NCI-H2081 (cell line): ENCODE data around the gene PCDHGB3.

Source experiments
- DNase-seq, 2 experiments: peaks; one replicate each; lab custom pipeline; 2025; lab: John Stamatoyannopoulos, UW

PCDHGB3 gene

DNA sequence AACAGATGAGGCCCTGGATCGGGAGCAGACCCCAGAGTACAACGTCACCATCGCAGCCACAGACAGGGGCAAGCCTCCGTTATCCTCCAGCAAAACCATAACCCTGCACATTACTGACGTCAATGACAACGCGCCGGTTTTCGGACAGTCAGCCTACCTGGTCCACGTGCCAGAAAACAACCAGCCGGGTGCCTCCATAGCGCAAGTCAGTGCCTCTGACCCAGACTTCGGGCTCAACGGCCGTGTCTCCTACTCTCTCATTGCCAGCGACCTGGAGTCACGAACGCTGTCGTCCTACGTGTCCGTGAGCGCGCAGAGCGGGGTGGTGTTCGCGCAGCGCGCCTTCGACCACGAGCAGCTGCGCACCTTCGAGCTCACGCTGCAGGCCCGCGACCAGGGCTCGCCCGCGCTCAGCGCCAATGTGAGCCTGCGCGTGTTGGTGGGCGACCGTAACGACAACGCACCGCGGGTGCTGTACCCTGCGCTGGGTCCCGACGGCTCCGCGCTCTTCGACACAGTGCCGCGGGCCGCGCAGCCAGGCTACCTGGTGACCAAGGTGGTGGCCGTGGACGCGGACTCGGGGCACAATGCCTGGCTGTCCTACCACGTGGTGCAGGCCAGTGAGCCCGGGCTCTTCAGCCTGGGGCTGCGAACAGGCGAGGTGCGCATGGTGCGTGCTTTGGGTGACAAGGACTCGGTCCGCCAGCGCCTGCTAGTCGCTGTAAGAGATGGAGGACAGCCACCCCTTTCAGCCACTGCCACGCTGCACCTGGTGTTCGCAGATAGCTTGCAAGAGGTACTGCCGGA is 49.2 kb downstream of the PCDHGB3 start:
- DNase-seq = no peak

DNA sequence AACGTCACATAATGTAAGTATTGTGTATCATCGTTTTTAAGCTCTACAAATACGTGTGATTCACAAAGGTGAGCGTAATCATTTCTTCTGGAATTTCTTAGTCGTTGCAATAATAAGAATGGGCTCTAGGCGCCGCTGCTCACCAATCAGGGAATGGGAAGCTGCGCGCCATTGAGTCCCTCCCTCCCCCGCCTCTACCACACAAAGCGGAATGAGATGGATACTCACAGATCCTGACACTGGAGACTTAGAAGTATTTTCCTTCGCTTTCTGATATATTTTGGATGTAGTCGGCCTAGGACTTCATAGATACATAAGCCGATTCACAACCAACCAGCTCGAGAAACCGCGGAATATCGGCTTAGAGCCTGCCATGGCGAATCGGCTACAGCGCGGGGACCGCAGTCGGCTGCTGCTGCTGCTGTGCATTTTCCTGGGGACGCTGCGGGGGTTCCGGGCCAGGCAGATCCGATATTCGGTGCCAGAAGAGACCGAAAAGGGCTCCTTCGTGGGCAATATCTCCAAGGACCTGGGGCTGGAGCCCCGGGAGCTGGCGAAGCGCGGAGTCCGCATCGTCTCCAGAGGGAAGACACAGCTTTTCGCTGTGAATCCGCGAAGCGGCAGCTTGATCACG is 50.9 kb downstream of the PCDHGB3 start, which contains the start of gene PCDHGA11:
Gene PCDHGA11 (plus strand): TSS at position 197 of the 634 bp plus-strand sequence. CDS start 177 bp downstream, at position 374.
- no peak for DNase-seq

DNA sequence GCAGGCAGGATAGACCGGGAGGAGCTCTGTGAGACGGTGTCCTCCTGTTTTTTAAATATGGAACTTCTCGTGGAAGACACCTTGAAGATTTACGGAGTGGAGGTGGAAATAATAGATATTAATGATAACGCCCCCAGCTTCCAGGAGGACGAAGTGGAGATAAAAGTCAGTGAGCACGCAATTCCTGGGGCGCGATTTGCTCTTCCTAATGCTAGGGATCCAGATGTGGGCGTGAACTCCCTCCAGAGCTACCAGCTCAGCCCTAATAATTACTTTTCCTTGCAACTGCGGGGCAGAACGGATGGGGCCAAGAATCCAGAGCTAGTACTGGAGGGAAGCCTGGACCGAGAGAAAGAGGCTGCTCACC is 51.4 kb downstream of the PCDHGB3 start:
- DNase-seq = no peak
